Urothelium cell line (cell line): ENCODE measurements around the gene CD200R1.

Source experiments
- DNase-seq: peaks from one replicate; pipeline ENCODE4 v3.0.0; 2011; ENCODE audit warnings: low spot score, mixed read lengths
- FAIRE-seq: peaks from 2 replicates; lab custom pipeline; 2011; peaks lifted over from hg19 to GRCh38; lab: Jason Lieb, UNC

Gene CD200R1, protein sequence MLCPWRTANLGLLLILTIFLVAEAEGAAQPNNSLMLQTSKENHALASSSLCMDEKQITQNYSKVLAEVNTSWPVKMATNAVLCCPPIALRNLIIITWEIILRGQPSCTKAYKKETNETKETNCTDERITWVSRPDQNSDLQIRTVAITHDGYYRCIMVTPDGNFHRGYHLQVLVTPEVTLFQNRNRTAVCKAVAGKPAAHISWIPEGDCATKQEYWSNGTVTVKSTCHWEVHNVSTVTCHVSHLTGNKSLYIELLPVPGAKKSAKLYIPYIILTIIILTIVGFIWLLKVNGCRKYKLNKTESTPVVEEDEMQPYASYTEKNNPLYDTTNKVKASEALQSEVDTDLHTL

GRCh38 chr3:112974894-112975293 is at the start of gene CD200R1:
Gene CD200R1 (minus strand): TSS chr3:112975103. CDS start chr3:112974857, 246 bp downstream.
- DNase-seq = no peak
- FAIRE-seq = no peak

DNA sequence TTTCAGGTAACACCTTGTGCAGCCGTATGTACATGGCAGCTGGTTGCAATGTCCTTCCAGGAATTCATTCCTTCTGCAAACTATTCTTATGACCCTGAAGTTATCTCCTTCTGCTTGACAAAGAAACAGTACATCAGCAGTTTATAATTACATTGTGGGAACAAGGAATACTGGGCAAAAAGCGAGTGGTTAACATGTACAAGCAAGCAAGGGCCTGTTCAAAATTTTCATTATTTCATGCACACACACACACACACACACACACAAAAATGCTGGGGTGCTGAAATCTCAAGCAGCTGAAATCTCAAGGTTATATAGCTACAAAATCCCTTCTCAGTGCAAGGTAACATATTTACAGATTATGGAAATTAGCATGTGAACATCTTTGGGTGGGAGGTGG is 46.6 kb upstream of the CD200R1 start:
- FAIRE-seq (no peak), DNase-seq (no peak)

- FAIRE-seq = peak; percentile 94
- peak; percentile 99 for DNase-seq
Measured at GRCh38 chr3:113019182-113020137, 44.6 kb upstream of the CD200R1 start.

DNA sequence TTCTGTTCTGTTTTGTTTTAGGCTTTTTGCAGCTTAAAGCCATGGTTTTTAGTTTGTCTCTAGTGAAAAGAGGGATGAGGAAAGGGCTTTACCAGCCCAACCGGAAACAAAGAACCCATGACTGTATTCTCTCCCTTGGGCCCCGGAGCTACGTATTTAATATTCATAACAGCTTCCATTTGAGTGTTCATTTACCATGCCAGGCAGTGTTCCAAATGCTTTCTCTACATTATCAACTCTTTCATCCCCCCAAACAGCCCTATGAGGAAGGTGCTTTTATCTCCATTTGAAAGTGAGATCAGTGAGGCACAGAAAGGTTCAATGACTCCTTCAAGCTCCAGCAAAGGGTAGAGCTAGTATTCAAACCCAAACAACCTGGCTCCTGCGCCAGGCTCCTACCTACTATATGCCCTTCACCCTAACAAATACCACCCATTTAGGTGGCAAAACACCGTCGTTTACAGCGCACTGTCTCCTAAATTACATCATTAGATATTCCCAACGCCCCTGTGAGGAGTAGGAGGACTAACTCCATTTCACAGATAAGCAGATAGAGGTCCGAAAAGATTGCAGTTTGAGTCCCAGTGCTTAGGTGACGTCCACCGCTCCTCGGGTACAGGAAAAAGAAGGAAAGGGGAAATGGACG is 43.8 kb upstream of the CD200R1 start:
- DNase-seq (peak; percentile 7), FAIRE-seq (no peak)

DNA sequence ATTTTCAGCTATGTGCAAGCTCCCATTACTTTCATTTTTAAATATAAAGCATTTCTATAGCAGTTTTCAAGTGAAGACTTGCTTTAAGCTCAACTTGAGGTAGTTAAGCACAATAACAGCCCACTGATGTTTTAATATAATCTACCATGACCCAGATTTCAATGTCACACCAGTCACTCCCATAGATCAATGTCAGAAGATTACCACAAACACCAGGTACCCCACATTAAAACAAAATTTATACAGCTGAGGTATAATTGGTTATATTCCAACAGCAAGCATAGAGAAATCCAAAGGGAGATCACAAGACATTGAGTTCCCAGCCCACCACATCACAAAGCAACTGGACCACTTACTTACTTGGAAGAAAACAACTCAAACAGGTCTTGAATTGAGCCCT is 38.7 kb upstream of the CD200R1 start:
- FAIRE-seq (no peak), DNase-seq (no peak)

GRCh38 chr3:113008117-113008516 is 33.2 kb upstream of the CD200R1 start:
- no peak for DNase-seq
- FAIRE-seq = no peak

- no peak for FAIRE-seq
- no peak for DNase-seq
Measured at GRCh38 chr3:113006359-113007056, 31.6 kb upstream of the CD200R1 start.

- no peak for DNase-seq
- no peak for FAIRE-seq
Measured at GRCh38 chr3:113005611-113006010, 30.7 kb upstream of the CD200R1 start.

- FAIRE-seq = peak; percentile 50
- DNase-seq = no peak
Measured at GRCh38 chr3:113002679-113003078, 27.8 kb upstream of the CD200R1 start.

DNA sequence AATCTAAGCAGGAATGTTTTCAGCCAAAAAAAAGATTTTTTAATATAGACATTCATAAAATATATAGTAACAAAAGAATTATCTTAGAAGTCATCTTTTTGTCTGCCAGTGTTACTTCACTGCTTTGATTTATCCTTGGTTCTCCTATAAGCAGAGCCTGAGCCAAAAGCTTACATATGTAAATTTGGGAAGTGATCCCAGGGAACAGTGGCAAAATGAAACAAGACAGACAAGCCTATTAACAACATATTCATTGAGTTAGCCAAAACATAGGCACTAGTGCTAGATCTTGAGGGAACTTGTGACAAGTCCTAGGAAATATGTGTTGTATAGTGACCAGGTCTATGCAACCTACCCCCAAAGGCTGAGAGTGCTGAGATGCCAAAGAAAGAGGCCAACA is 27.1 kb upstream of the CD200R1 start:
- no peak for FAIRE-seq
- no peak for DNase-seq

DNA sequence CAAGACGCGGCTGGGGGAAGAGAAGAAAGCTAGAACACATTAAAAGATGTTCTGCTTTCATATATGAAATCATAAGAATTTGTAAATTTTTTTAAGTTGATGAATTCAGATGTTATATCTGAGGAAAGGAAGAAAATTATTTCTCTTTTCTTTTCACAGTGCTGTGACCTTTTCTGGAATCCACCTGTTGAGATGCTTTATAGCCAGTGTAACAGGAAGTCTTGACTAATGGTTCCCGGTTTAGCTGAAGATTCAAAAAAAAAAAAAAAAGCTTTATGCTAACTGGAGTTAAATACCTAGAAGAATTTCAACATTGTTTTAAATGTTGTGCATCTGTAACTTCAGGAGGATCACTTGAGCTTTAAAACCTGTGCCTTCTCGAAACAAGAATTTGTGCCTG is 25.8 kb upstream of the CD200R1 start:
- FAIRE-seq (no peak), DNase-seq (no peak)

GRCh38 chr3:112995800-112996199 is 20.9 kb upstream of the CD200R1 start:
- FAIRE-seq = no peak

DNA sequence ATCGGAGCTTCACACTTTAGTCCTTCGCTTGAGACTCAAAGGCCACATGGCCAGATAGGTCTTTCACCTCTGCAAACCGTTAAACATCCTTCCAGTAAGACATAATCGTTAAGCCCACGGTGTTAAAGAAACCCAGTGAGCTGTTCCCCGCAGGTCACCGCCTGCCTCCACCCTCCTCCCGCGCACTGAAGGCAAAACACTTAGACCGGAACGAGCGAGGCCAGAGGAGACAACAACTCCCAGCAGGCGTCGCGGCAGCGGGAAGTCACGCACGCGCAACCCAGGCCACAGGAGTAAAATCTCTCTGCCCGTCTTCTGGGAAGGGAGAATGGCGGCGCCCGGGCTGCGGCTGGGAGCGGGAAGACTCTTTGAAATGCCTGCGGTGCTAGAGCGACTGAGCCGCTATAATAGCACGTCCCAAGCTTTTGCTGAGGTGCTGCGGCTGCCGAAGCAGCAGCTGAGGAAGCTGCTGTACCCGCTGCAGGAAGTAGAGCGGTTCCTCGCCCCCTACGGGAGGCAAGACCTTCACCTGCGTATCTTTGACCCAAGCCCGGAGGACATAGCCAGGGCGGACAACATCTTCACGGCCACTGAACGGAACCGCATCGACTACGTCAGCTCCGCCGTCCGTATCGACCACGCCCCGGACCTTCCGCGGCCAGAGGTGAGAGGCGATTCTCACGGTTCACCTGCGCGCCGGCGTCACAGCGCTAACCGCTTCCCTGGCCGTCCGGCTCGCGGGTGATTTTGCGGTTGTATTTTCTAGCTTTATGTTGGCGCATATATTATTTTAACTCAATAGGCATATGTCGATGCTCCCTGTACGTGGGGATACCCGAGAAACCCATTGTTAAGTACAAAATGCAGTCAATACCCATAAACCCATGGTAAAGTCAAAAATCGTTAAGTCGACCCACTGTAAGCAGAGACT is 16.0 kb upstream of the CD200R1 start, which contains the start of gene GTPBP8:
Gene GTPBP8, plus strand, starts transcription at position 313 of the 931 bp plus-strand sequence. Its CDS starts 16 bp downstream, at position 329.
- peak; percentile 95 for DNase-seq
- peak; percentile 97 for FAIRE-seq

More at GRCh38 chr3:112995800-112996199, 20.9 kb upstream of the CD200R1 start:
- DNase-seq = no peak

DNA sequence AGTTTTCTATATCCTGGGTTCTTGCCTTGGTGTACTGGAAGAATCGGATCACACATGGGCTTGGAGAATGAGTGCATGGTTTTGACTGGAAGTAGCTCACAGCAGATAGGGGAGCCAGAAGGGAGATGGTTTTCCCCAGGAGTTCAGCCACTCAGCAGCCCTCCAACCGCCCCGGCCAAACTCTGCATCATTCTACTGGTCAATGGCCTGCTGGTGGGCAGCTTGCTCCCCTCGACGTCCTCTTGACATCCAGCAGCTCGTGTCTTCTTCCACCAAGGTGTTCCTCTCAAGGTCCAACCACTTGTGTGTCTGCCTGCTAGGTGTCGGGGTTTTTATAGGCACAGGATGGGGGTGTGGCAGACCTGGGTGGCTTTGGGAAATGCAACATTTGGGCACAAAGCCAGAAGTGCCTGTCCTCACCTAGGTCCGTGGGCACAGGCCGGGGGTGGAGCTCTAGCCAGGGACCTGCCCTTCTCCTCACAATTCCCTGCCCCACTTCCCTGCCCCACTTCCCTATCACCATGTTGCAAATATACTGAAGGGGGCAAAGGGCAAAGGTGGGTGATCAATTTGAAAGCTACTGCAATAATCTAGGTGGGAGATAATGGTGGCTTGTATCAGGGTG is 12.9 kb upstream of the CD200R1 start:
- no peak for FAIRE-seq
- no peak for DNase-seq

- FAIRE-seq (no peak), DNase-seq (no peak)
Measured at GRCh38 chr3:112984485-112984884, 9.6 kb upstream of the CD200R1 start.

GRCh38 chr3:112982710-112983109 is 7.8 kb upstream of the CD200R1 start:
- DNase-seq (no peak), FAIRE-seq (no peak)

DNA sequence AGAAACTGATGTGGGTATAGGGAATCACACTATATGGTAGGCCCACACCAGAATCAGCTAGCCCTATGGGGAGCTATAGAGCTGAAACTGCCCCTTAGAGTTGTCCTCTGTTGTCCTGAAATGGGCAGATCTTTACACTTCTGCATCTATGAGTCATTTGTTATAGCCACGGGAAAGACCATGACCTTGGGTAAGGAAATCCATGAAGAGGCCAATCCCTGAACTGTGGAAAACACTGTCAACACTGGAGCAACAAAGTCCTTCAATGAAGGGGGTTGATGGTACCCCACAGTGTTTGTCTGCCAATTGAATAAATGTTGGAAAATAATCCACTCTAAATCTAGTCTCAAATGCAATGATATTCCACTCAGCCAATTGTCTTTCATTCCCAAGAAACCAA is 5.2 kb upstream of the CD200R1 start:
- FAIRE-seq = peak; percentile 20
- no peak for DNase-seq

DNA sequence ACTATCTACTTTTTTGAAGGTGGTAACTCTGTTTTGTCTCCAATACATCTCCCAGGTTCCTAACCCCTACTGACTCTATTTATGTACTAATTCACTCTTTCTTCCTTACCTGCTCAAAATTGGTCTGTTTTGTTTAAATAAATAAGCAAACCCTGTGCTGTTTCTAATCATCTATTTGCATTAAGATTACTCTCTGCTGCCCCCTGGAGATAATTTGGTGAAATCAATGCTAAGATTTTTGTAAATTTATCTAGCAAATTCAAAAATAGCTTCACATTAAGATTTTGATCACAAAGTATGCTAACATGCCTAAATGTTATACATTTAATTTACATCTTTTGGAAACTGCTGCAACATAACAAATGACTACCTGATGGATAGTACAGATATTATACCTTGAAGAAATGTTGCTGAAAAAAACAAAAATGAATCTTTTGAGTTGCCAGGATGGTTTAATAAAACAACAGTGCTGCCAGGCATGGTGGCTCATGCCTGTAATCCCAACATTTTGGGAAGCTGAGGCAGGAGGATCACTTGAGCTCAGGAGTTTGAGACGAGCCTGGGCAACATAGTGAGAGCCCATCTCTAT is 4.4 kb upstream of the CD200R1 start:
- FAIRE-seq = no peak
- peak; percentile 16 for DNase-seq

DNA sequence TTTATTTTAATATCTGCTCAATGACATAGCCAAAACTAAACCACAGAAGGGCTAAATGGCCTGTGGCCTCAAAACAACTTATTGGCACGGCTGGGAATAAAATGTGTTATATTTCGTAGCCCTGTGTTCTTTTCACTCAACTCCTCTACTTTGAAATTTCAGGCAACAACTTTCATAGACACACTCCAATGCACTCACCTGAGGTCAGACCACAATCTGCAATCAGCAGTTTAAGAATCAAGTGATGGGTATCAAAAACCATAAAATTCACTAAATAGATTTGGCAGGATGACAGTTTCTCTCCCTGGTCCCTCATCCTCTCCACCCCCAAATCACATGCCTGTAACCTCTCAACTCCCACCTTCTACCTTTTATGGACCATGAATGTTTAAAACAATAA is 2.0 kb upstream of the CD200R1 start:
- DNase-seq = no peak
- FAIRE-seq = no peak
